Kidney capillary endothelial cell (primary cell): ENCODE data around the gene MAPK6.
"Not testable (repeated sequence)": the region's sequence is repeated elsewhere in the genome, so short reads cannot be mapped to it uniquely, and the experiment has no call there.

Source experiments
- DNase-seq: peaks from one replicate; pipeline ENCODE4 v3.0.0-alpha.2; 2018; ENCODE audit warnings: low spot score

Gene MAPK6

DNA sequence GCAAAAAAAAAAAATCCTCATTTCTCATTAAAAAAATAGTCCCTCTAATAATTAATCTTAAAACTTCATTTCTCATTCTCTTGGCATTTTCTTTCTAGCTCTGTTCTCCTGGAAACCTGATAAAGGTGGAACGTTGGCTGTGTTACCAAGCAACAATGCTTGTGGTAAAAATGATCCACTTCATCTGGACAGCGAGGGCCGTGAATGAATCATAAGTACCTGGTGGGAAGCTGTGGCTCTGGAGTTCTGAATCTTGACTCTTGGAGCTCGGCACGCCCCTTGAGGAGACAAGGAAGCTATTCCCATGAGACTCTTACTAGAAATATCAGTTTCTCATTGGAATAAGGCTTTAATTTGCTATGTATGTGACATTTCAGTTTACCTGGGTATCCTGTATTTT, 61.0 kb downstream of the MAPK6 start:
- DNase-seq, result no peak

DNA sequence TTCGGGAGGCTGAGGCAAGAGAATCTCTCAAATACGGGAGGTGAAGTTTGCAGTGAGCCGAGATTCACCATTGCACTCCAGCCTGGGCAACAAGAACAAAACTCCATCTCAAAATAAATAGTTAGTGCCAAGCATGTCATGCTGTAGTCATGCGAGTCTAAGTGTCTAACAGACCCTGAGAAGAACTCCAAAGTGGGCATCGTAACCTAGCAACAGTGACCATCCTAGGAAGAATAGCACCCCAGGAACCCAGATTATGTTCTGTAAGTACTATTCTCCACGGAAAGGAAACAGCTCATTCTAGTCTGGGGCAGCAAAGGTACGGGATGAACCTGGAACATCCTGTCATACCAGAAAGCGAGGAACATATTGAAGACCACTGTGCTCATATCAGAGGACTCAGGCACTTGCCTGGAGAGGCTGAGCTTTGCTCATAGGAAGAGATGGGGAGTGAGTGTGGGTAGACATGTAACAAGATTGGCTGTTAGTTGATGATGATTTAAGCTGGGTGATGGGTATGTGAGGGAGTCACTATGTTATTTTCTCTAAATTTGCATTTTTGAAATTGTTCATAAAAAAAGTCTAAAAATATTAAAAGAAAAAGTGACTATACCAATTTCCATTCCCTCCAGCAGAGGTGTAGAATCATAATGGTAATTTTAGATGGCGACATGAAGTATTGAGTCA, 61.8 kb downstream of the MAPK6 start:
- DNase-seq, result no peak

- no peak for DNase-seq
These were observed 63.4 kb downstream of the MAPK6 start for GRCh38 chr15:52082197-52083036.

GRCh38 chr15:52083037-52083359, 64.0 kb downstream of the MAPK6 start:
- not testable (repeated sequence) for DNase-seq

DNA sequence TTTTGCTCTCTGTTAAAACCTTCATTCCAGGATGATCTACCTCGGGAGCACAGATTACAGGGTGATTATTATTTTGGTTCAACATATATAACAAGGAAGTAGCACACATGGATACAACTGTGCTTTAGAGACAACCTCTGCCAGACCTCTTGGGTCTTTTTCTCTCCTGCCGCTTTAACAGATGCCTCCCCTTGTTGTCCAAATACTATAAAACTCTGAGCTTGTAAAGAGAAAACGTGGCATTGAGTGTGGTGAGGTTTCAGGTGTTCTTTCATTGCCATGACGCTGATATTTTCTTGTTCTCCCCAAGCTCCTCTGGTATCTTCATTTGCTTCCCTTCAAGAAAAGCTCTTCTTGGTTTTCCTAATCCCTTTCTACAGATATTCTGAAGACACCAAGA, 64.6 kb downstream of the MAPK6 start:
- DNase-seq, result no peak

- DNase-seq, result peak; percentile 18
These were observed 66.3 kb downstream of the MAPK6 start for GRCh38 chr15:52085299-52085698.

DNA sequence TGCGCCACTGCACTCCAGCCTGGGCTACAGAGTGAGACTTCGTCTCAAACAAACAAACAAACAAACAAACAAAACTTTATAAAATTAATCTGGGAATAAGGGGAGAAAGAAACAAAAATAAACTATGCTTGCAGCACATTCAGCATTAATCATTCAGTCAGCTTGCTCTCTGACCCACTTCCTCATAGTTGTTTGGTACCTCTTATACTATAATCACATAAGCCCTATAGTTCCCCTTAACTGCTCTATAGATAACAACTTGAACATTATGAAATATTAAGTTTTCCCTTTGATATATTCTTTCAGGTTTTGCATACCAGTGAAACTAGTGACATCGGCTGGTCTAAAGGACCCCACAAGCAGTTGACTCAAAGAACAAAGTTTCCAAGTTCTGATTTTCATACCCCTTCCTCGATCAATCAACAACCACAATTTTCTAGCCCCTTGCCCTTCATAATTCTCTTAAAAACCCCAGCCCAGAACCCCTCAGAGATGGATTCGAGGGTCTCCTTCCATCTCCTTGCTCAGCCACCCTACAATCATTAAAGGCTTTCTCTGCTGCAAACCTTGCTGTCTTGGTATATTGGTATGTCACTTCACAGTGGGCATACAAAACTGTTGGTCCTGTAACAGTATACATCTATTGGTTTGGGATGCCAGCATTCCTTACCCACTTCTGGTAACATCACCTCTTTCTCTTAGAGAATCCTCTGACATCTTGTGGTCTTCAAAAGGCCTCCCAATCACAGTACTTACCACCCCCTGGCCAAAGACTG, 67.2 kb downstream of the MAPK6 start:
- no peak for DNase-seq

DNA sequence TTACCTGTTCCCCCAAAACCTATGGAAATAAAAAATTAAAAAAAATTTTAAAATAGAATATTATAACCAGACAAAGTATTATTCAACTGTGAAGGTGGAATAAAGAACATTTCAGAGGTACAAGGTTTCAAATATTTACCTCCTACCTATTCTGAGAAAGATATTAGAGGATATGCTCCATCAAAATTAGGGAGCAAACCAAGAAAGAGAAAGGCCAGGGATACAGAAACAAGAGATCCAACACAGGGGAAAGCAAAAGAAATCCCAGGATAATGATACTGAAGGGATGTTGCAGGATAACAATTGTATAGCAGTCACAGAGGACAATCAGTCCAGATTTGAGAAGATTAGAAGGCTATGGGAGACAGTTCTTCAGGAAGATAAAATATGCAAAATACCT, 71.2 kb downstream of the MAPK6 start:
- no peak for DNase-seq

- no peak for DNase-seq
These were observed 74.1 kb downstream of the MAPK6 start for GRCh38 chr15:52093167-52093538.

- DNase-seq, result peak; percentile 95
These were observed 74.8 kb downstream of the MAPK6 start for GRCh38 chr15:52093539-52094510.

DNA sequence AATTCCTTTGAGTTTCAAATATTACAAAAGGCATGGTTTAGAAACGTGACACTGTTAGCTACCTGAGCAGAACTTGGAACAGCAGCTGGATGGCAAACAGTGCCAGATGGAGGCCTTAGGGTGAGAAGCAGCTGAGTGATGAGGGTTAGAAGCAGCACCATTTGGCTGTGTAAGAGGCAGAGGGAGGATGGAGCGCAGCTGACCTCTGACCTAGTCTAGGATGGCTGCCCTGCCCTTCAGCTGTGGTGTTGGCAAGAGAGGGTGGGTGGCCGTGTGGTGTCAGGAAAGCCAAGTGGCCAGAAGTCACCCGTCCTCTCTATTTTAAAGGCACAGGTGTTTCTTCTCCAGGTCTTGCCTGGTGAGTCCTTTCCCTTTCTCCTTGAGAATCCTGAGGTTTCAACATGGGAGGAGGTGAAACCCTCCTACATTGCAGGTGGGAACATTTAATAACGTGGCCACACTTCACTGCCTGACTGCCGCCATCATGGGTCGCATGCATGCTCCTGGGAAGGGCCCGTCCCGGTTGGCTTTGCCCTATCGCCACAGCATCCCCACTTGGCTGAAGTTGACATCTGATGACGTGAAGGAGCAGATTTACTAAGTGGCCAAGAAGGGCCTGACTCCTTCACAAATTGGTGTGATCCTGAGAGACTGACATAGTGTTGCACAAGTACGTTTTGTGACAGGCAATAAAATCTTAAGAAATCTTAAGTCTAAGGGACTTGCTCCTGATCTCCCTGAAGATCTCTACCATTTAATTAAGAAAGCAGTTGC, 76.0 kb downstream of the MAPK6 start:
- DNase-seq, result no peak

- no peak for DNase-seq
These were observed 76.7 kb downstream of the MAPK6 start for GRCh38 chr15:52095597-52096262.

- not testable (repeated sequence) for DNase-seq
These were observed 77.5 kb downstream of the MAPK6 start for GRCh38 chr15:52096536-52096935.

GRCh38 chr15:52097180-52097579, 78.2 kb downstream of the MAPK6 start:
- no peak for DNase-seq

GRCh38 chr15:52098323-52098722, 79.3 kb downstream of the MAPK6 start:
- no peak for DNase-seq

GRCh38 chr15:52099651-52100272, 80.7 kb downstream of the MAPK6 start:
- DNase-seq, result no peak

GRCh38 chr15:52100807-52101442, 81.9 kb downstream of the MAPK6 start:
- DNase-seq, result peak; percentile 67

- DNase-seq, result no peak
These were observed 82.7 kb downstream of the MAPK6 start for GRCh38 chr15:52101542-52102323.

DNA sequence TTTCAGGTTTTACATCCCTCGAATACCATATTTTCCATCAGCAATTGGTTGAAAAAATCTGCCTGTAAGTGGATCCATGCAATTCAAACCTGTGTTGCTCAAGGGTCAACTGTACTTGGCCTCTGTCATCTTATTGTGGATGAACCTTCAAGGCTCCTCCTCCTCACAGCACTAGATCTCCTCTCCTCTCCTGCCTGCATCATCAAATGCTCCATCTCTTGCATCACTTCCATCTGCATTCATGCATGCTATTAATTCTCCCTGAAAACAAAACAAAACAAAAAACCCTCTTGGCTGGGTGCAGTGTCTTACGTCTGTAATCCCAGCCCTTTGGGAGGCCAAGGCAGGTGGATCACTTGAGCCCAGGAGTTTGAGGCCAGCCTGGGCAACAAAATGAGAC, 83.4 kb downstream of the MAPK6 start:
- DNase-seq, result no peak
